ENCODE measurements around the gene SORD.
"Not testable (repeated sequence)": the region's sequence is repeated elsewhere in the genome, so short reads cannot be mapped to it uniquely, and the experiment has no call there.

SORD gene

GRCh38 chr15:45030743-45031142 lies 7.7 kb downstream of the SORD start:
- no peak overlapping the region for H3K27ac ChIP-seq
- TF ChIP-seq ZFX (IDR thresholded peaks at IDR 0.05; ENCODE audit: borderline replicate concordance), result no peak
- TF ChIP-seq, protein P1, sequence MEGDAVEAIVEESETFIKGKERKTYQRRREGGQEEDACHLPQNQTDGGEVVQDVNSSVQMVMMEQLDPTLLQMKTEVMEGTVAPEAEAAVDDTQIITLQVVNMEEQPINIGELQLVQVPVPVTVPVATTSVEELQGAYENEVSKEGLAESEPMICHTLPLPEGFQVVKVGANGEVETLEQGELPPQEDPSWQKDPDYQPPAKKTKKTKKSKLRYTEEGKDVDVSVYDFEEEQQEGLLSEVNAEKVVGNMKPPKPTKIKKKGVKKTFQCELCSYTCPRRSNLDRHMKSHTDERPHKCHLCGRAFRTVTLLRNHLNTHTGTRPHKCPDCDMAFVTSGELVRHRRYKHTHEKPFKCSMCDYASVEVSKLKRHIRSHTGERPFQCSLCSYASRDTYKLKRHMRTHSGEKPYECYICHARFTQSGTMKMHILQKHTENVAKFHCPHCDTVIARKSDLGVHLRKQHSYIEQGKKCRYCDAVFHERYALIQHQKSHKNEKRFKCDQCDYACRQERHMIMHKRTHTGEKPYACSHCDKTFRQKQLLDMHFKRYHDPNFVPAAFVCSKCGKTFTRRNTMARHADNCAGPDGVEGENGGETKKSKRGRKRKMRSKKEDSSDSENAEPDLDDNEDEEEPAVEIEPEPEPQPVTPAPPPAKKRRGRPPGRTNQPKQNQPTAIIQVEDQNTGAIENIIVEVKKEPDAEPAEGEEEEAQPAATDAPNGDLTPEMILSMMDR (IDR thresholded peaks at IDR 0.05), result no peak

DNA sequence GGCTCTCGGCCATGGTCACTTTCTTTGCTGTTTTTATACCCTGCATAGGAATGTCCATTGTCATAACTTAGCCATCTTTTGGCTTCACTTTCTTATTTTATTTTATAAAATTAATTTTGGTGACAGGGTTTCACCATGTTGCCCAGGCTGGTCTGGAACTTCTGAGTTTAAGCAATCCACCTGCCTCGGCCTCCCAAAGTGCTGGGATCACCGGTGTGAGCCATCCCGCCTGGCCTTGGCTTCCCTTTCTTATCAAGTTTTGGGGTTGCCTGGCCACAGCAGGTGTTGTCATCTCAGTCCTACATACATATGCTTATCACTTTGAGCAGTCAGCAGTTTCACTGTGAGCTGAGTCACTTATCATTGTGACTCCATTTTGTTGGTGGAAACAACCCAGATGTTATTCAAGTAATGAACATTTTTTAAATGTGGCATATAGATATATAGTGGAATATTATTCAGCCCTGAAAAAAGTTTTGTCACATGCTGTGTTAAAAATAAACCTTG lies 8.6 kb downstream of the SORD start:
- not testable (repeated sequence) for H3K27ac ChIP-seq

DNA sequence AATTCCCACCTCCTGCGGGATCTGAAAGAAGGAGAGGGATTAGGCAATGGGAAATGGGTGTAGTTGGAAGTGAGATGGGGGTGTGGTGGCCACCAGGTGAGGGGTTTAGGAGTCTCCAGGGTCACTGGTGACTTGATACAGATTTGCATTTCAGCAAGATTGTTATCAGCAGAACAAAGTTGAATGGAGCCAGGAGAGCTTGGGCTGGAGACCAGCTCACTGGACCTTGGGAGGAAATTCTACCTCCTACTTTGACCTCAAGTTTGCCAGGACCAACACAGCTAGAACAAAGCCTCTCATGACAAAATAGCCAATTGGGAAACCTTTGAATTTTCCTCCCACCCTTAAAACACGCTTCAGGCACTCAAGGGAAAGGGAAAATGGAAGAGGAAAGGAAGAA lies 9.5 kb downstream of the SORD start:
- H3K27ac ChIP-seq, result not testable (repeated sequence)

DNA sequence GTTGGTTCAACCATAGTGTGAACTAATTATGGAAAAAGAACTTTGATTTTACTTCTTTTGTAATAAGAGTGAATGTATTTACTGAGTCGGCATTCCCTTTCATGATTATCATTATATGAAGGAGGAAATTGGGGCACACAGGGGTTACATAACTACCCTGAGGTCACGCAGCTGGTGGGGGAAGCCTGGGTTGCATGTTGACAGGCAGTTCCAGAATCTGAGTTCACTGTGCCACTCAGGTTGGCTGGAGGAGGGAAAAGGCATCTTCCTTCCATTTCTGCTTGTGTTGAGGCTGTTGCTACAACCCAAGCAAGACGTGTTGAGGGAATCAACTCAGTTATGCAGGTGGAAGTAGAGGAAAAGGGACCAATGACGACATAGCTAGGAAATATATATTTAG lies 11.1 kb downstream of the SORD start:
- H3K27ac ChIP-seq, result not testable (repeated sequence)

- not testable (repeated sequence) for H3K27ac ChIP-seq
Measured at GRCh38 chr15:45034600-45035375, 11.8 kb downstream of the SORD start.

DNA sequence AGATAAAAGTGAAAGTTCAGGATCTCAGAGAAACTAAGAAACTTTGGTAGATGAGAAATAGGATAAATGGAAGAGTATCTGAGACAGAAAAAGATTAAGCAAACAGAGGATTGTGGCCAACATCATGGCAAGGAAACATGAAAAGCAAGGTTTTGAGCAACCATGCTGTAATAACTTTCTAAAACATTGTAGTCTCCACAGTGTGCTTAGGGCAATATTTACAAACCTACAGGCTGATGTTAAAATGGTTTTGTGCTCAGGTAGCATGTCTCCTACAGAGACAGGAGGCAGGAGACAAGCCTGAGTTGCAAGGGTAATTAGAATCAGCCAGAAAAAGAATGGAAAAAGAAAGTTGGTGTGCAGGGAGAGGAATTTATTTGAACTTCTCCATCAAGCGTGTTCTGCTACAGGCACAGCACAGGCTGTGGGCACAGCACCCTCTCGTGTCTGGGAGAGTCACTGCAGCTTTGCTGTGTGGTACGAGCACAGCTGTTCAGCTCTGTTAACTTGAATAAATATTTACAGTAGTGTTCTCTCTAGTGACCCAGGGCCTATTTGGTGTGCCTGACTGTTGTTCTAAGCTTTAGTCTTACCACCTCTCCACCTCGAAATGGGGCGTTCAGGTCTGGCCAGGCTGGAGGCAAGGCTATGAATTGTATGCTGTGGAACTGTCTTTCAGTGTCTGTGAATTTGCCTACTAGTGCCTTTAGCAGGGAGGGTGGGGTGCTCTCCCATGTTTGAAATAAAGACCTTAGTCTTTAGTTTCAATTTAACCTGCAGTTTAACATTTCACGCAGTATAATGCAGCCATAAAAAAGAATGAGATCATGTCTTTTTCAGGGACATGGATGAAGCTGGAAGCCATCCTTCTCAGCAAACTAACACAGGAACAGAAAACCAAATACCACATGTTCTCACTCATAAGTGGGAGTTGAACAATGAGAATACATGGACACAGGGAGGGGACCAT lies 14.1 kb downstream of the SORD start:
- peak overlapping the region; percentile 52; the same call in 1 of the 2 replicates for H3K27ac ChIP-seq
- TF ChIP-seq, protein P1 (IDR thresholded peaks at IDR 0.05), result peak; percentile 92

DNA sequence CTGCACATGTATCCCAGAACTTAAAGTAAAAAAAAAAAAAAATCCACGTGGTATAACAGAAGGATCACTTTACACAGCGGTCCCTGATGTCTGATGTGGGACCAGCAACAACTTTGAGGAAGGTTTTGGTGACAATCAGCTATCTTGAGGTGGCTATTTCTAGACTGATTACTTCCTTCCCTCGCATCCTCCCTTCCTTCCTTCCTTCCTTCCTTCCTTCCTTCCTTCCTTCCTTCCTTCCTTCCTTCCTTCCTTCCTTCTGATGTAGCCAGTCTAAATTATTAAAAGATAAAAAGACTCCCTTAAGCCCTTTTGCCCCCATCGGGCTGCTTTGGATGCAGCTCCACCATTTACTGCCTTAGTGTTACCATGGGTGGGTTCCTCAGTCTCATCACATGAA lies 14.9 kb downstream of the SORD start:
- TF ChIP-seq ZFX (IDR thresholded peaks at IDR 0.05; ENCODE audit: borderline replicate concordance), result no peak
- TF ChIP-seq, protein P1 (IDR thresholded peaks at IDR 0.05), result no peak
- H3K27ac ChIP-seq, result no peak overlapping the region

GRCh38 chr15:45040396-45040795 lies 17.4 kb downstream of the SORD start:
- not testable (repeated sequence) for H3K27ac ChIP-seq

DNA sequence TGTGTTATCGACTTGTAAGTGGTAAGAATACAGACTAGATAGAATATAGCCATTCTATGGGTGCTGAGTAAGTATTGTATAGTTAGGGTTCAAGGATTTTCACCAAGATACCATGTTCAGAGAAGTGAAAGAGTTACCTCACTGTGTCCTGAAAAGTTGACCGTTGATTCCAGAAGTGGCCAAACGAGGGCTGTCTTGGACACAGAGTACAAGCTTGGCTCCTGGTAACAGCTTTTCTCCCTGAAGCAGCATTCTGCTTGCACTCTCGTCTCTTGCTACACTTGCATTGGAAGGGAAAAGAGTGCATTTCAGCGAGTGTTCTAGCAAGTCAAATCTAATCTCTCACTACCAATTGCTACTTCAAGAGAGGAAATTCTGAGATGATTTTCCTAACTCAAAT lies 18.5 kb downstream of the SORD start:
- H3K27ac ChIP-seq, result not testable (repeated sequence)

DNA sequence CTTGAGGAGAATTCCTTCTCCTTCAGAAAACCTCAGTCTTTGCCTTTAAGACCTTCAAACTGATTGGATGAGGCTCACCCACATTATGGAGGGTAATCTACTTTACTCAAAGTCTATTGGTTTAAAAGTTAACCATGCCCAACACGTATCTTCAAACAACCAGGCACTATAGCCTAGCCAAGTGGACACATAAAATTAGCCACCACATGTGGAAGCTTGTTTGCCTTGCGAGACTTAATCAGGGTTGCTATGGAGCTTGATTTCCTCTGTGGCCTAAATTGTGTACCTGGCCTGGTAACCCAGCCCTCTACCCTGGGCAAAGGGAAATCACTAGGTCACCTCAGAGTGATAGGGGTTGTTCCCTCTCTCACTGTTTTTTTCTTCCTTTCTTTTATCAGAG lies 19.9 kb downstream of the SORD start:
- H3K27ac ChIP-seq, result not testable (repeated sequence)

DNA sequence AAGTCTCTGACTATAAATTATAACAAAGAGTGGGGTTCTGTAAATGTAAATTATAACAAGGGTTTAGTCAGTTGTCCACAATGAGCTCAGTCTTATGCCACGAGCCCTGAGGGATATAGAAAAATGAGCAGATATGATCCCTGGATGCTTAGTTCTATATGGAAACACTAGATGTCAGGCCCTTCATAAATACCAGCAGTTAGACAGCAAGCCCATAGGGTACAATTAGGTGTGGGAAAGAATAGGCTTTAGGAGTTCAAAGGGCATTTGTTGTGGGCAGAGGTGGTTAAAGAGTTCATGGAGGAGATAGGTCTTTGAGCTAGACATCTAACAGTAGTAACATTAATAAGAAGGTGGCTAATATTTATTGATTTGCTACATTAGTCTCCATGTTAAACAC lies 21.3 kb downstream of the SORD start:
- H3K27ac ChIP-seq, result not testable (repeated sequence)

- not testable (repeated sequence) for H3K27ac ChIP-seq
Measured at GRCh38 chr15:45048449-45048793, 25.4 kb downstream of the SORD start.
